B cell (primary cell): ENCODE data around the gene SLC1A2. TPM values are rescaled to one million over a fixed set of nuclear protein-coding genes. Genes with fewer than 3 reads are reported as not detected.

ENCODE experiments used
- ATAC-seq: fragments of 200-7000 bp; cut with Tn5 transposase; one replicate; pipeline ENCODE4 v1.10.0; 2021; ENCODE audit warnings: low read depth, mild to moderate bottlenecking, moderate number of reproducible peaks, moderate library complexity
- CTCF ChIA-PET: fragments of 350-600 bp; sonication (Branson Sonifier 250); formaldehyde crosslinking; loops from one replicate; lab custom pipeline; 2021; ENCODE audit warnings: antibody characterized with exemption, inconsistent platforms; lab: Charles Lee
- POLR2A ChIA-PET: fragments of 350-600 bp; sonication (Branson Sonifier 250); formaldehyde crosslinking; loops from one replicate; lab custom pipeline; 2021; ENCODE audit warnings: antibody characterized with exemption; lab: Charles Lee
- DNase-seq: peaks from one replicate; pipeline ENCODE4 v3.0.0; 2013
- H2AFZ ChIP-seq: 2 replicates; pipeline ENCODE4 v1.6.1; 2012; ENCODE audit warnings: mild to moderate bottlenecking, low read depth, low read length; ENCODE audit not compliant: insufficient read depth, poor library complexity, severe bottlenecking
- H3K27ac ChIP-seq, 2 donors: 1 replicate in 1 of 2; 2 replicates in 1 of 2; pipeline ENCODE4 v1.5.1; 2012 to 2013; ENCODE audit warnings: low read length in 2 of 2, mild to moderate bottlenecking in 2 of 2, moderate library complexity in 1 of 2
- H3K27me3 ChIP-seq, 4 experiments: fragments of 200-600 bp in 1 of 4; sonication (generic) in 1 of 4; replicated peaks in 1 of 4; 1 replicate in 2 of 4; 2 replicates in 2 of 4; pipeline versions ENCODE4 v1.6.1 to v1.7.0; 2013 to 2016; ENCODE audit warnings: low read length in 3 of 4, mild to moderate bottlenecking in 2 of 4, mixed read lengths in 1 of 4, moderate library complexity in 1 of 4; ENCODE audit not compliant: insufficient read depth in 4 of 4, control insufficient read depth in 3 of 4; ENCODE audit errors: control extremely low read depth in 1 of 4
- H3K36me3 ChIP-seq, 2 experiments: replicated peaks in 1 of 2; 1 replicate in 1 of 2; 2 replicates in 1 of 2; pipeline versions ENCODE4 v1.6.1 to v1.7.1; 2013; ENCODE audit warnings: low read length in 1 of 2; ENCODE audit not compliant: insufficient read depth in 2 of 2, control insufficient read depth in 1 of 2; ENCODE audit errors: control extremely low read depth in 1 of 2, extremely low read depth in 1 of 2
- H3K4me1 ChIP-seq, 2 donors: fragments of 200-600 bp in 1 of 2; sonication (generic) in 1 of 2; 1 replicate in 1 of 2; 2 replicates in 1 of 2; pipeline versions ENCODE4 v1.5.1 to v1.6.1; 2013 to 2017; ENCODE audit warnings: low read length in 2 of 2; ENCODE audit not compliant: control insufficient read depth in 2 of 2, insufficient read depth in 2 of 2
- H3K4me2 ChIP-seq: replicated peaks from 2 replicates; pipeline ENCODE3; 2012; ENCODE audit warnings: mild to moderate bottlenecking, low read depth, low read length; ENCODE audit not compliant: poor library complexity, severe bottlenecking
- H3K4me3 ChIP-seq, 5 experiments: fragments of 200-600 bp in 1 of 5; sonication (generic) in 1 of 5; 1 replicate in 3 of 5; 2 replicates in 2 of 5; pipeline versions ENCODE4 v1.5.1 to v1.7.0; 2011 to 2016; ENCODE audit warnings: low read length in 4 of 5, mild to moderate bottlenecking in 4 of 5, low read depth in 2 of 5, control low read depth in 1 of 5, moderate library complexity in 1 of 5; ENCODE audit not compliant: insufficient read depth in 1 of 5; ENCODE audit errors: control extremely low read depth in 1 of 5, extremely low read depth in 1 of 5
- H3K79me2 ChIP-seq: fragments of 200-600 bp; sonication (generic); one replicate; pipeline ENCODE4 v1.6.0; 2016; ENCODE audit warnings: low read length; ENCODE audit not compliant: control insufficient read depth, insufficient read depth
- H3K9ac ChIP-seq: fragments of 200-600 bp; sonication (generic); 2 replicates; pipeline ENCODE4 v1.6.1; 2017; ENCODE audit warnings: mild to moderate bottlenecking, low read length, moderate library complexity
- H3K9me3 ChIP-seq, 3 donors: one replicate each; pipeline versions ENCODE4 v1.6.1 to v1.7.1; 2013; ENCODE audit warnings: low read length in 2 of 3; ENCODE audit not compliant: control insufficient read depth in 2 of 3, insufficient read depth in 1 of 3; ENCODE audit errors: control extremely low read depth in 1 of 3
- H4K20me1 ChIP-seq: 2 replicates; pipeline ENCODE4 v1.6.0; 2012; ENCODE audit warnings: mild to moderate bottlenecking, low read length; ENCODE audit not compliant: insufficient read depth, control insufficient read depth, poor library complexity, severe bottlenecking
- H3K27ac Mint-ChIP-seq: one replicate; pipeline ENCODE4 v1.8.0; 2021; ENCODE audit warnings: mixed read lengths
- H3K27me3 Mint-ChIP-seq: one replicate; pipeline ENCODE4 v1.8.0; 2021; ENCODE audit warnings: mixed read lengths
- H3K4me1 Mint-ChIP-seq: one replicate; pipeline ENCODE4 v1.8.0; 2021; ENCODE audit warnings: mixed read lengths
- H3K4me3 Mint-ChIP-seq: one replicate; pipeline ENCODE4 v1.8.0; 2021; ENCODE audit warnings: mixed read lengths
- H3K9me3 Mint-ChIP-seq: one replicate; pipeline ENCODE4 v1.8.0; 2022; ENCODE audit warnings: mixed read lengths; ENCODE audit not compliant: insufficient read depth
- CTCF ChIP-seq: fragments of 200-600 bp; IDR thresholded peaks from one replicate; pipeline ENCODE4 v1.8.0; 2022; ENCODE audit warnings: antibody characterized with exemption, mild to moderate bottlenecking
- EZH2 ChIP-seq: IDR thresholded peaks from 2 replicates; pipeline ENCODE4 v1.6.1; 2012; ENCODE audit warnings: borderline replicate concordance, low read depth, mild to moderate bottlenecking, moderate library complexity, low read length; ENCODE audit not compliant: insufficient read depth, poor library complexity, severe bottlenecking
- WGBS: methylation state at CpG from one replicate; pipeline ENCODE4 v1.1.5; 2013; ENCODE audit warnings: missing lambda C conversion rate; ENCODE audit not compliant: insufficient coverage; 5-methylcytosine and 5-hydroxymethylcytosine counted together
- intact Hi-C: fragments of 100-400 bp; cut with micrococcal nuclease; formaldehyde crosslinking; loops from one replicate; pipeline ENCODE4 v1.10.0; 2022
- polyA plus RNA-seq: library from polyadenylated mRNA; depleted of rRNA; stranded (reverse); fragments of >200 nt; gene quantifications from 2 replicates; pipeline ENCODE4 v1.2.3, GENCODE V29; 2012
- total RNA-seq, 2 donors: library from RNA; stranded (reverse); fragments of 120-200 nt in 1 of 2; gene quantifications; 1 replicate in 1 of 2; 2 replicates in 1 of 2; pipeline versions ENCODE4 v1.2.3 to v1.2.4, GENCODE V29; 2013 to 2022

Gene SLC1A2
- total and polyA plus RNA-seq, 2 donors (not counting 1 experiment from before 2014, with no cell fraction given): not detected

GRCh38 chr11:35255514-35255913, 163.8 kb downstream of the SLC1A2 start:
- no peak overlapping the region for H3K27ac Mint-ChIP-seq
- Histone ChIP-seq H3K27me3 (no peaks in the 10 kb centered on the region), H3K27ac (no peak overlapping the region), H3K4me1 (peaks cover 12 to 13% of the 10 kb centered on the region in 2 donors), H3K4me3 (no peak overlapping the region), H3K9me3 (no peaks in the 10 kb centered on the region), H3K4me2 (no peak overlapping the region), H4K20me1 (no peaks in the 10 kb centered on the region), H3K9ac (no peak overlapping the region), H2AFZ (no peak overlapping the region), H3K79me2 (no peaks in the 10 kb centered on the region), H3K36me3 (no peaks in the 10 kb centered on the region)
- 100% methylated on average over 1 of the region's 2 CpGs for WGBS
- no peak for ATAC-seq
- H3K27me3 Mint-ChIP-seq: no peaks in the 10 kb centered on the region
- DNase-seq: no peak
- TF ChIP-seq CTCF: no peak
- TF ChIP-seq EZH2: no peak
- ChIA-PET POLR2A (no interaction called here), CTCF (interaction anchor here (1.5 kb wide), 1 partner anchor 16 kb away, joined by 6 read pairs; no protein-coding TSS in a partner anchor)
- intact Hi-C loops: loop anchor here (10.0 kb wide), 1 partner anchor 59 kb away; no protein-coding TSS in a partner anchor
- no peak overlapping the region for H3K4me3 Mint-ChIP-seq
- H3K9me3 Mint-ChIP-seq: no peaks in the 10 kb centered on the region
- H3K4me1 Mint-ChIP-seq: peaks cover 16% of the 10 kb centered on the region

- Histone ChIP-seq H3K27me3 (no peaks in the 10 kb centered on the region), H3K27ac (no peak overlapping the region), H4K20me1 (no peaks in the 10 kb centered on the region), H3K4me1 (peaks cover 12 to 13% of the 10 kb centered on the region in 2 donors), H3K36me3 (no peaks in the 10 kb centered on the region), H3K4me2 (no peak overlapping the region), H3K9me3 (no peaks in the 10 kb centered on the region), H3K4me3 (no peak overlapping the region), H3K9ac (no peak overlapping the region), H2AFZ (no peak overlapping the region), H3K79me2 (no peaks in the 10 kb centered on the region)
- ChIA-PET CTCF (interaction anchor here (1.4 to 1.7 kb wide), 2 partner anchors 14 to 16 kb away, joined by 3 to 6 read pairs; no protein-coding TSS in a partner anchor), POLR2A (no interaction called here)
- Mint-ChIP-seq H3K4me3 (no peak overlapping the region), H3K9me3 (no peaks in the 10 kb centered on the region), H3K27me3 (no peaks in the 10 kb centered on the region), H3K27ac (no peak overlapping the region), H3K4me1 (peaks cover 16% of the 10 kb centered on the region)
- TF ChIP-seq EZH2 (no peak), CTCF (no peak)
- no peak for ATAC-seq
- intact Hi-C loops: loop anchor here (10.0 kb wide), 1 partner anchor 62 kb away; no protein-coding TSS in a partner anchor
- no peak for DNase-seq
Observed at GRCh38 chr11:35253237-35253636, 166.1 kb downstream of the SLC1A2 start.
